K562 (cell line): Measurements from ENCODE around the gene RAPGEF5. TPM values are rescaled to one million over a fixed set of nuclear protein-coding genes. Genes with fewer than 3 reads are reported as not detected.

ENCODE experiments used
- ATAC-seq: fragments of 200-7000 bp; cut with Tn5 transposase; 3 replicates; pipeline ENCODE4 v1.9.1; 2020; ENCODE audit warnings: moderate library complexity
- BruUV-seq: library from RNA; stranded (reverse); fragments of 400-500 nt; replicated peaks from 2 replicates; lab custom pipeline; 2021; lab: Mats Ljungman, UMichigan
- CTCF ChIA-PET: fragments of 300-600 bp; formaldehyde crosslinking; extraction: SDS; loops from one replicate; lab custom pipeline; 2021; ENCODE audit warnings: low intra/inter-chr PET ratio; lab: Yijun Ruan, JAX
- POLR2A ChIA-PET: fragments of 300-600, 350-650 bp; sonication (Branson Sonifier 250); formaldehyde crosslinking; extraction: SDS; loops from one replicate; lab custom pipeline; 2021; ENCODE audit warnings: antibody characterized with exemption, inconsistent platforms; lab: Yijun Ruan, JAX
- DNase-seq, 4 experiments: peaks; one replicate each; pipeline versions ENCODE4 v3.0.0 to v3.0.0-alpha.2; 2011 to 2018; ENCODE audit warnings: low spot score in 3 of 4, mixed read lengths in 3 of 4; ENCODE audit errors: extremely low read depth in 1 of 4
- FAIRE-seq: peaks from 2 replicates; lab custom pipeline; 2011; peaks lifted over from hg19 to GRCh38; lab: Jason Lieb, UNC
- H2AFZ ChIP-seq: 2 replicates; pipeline ENCODE4 v1.6.0; 2011; ENCODE audit warnings: low read depth, low read length, control low read depth, inconsistent platforms
- H3K27ac ChIP-seq: fragments of 200-600 bp; 3 replicates; pipeline ENCODE4 v1.8.0; 2011; ENCODE audit warnings: low read depth, mild to moderate bottlenecking, control low read depth, inconsistent platforms, low read length, moderate library complexity, mixed read lengths; ENCODE audit errors: extremely low read depth
- H3K27me3 ChIP-seq, 2 experiments: fragments of 300-600 bp in 1 of 2; 2 replicates in 1 of 2; 3 replicates in 1 of 2; pipeline versions ENCODE4 v1.6.0 to v1.8.0; 2011; ENCODE audit warnings: inconsistent platforms in 2 of 2, low read length in 2 of 2, mild to moderate bottlenecking in 1 of 2, mixed read lengths in 1 of 2, moderate library complexity in 1 of 2; ENCODE audit not compliant: control insufficient read depth in 2 of 2, insufficient read depth in 2 of 2
- H3K36me3 ChIP-seq: fragments of 300-600 bp; 3 replicates; pipeline ENCODE4 v1.8.0; 2011; ENCODE audit warnings: mild to moderate bottlenecking, low read length, inconsistent platforms; ENCODE audit not compliant: control insufficient read depth, insufficient read depth
- H3K4me1 ChIP-seq, 2 experiments: fragments of 200-600 bp in 1 of 2; replicated peaks in 1 of 2; 2 replicates in 1 of 2; 3 replicates in 1 of 2; pipeline versions ENCODE4 v1.5.1 to v1.8.0; 2011; ENCODE audit warnings: inconsistent platforms in 2 of 2, low read length in 2 of 2, mild to moderate bottlenecking in 1 of 2, mixed read lengths in 1 of 2, moderate library complexity in 1 of 2; ENCODE audit not compliant: control insufficient read depth in 2 of 2, insufficient read depth in 2 of 2
- H3K4me2 ChIP-seq: 2 replicates; pipeline ENCODE4 v1.6.1; 2011; ENCODE audit warnings: low read length, control low read depth, inconsistent platforms, mixed read lengths; ENCODE audit not compliant: insufficient read depth
- H3K4me3 ChIP-seq: fragments of 200-600 bp; sonication (generic), shearing (Covaris generic); 2 replicates; pipeline ENCODE4 v1.5.1; 2016; ENCODE audit warnings: control low read depth, inconsistent platforms
- H3K79me2 ChIP-seq: fragments of 200-600 bp; 3 replicates; pipeline ENCODE4 v1.8.0; 2011; ENCODE audit warnings: low read length, inconsistent platforms; ENCODE audit not compliant: control insufficient read depth, insufficient read depth
- H3K9ac ChIP-seq, 2 experiments: 2 replicates each; pipeline versions ENCODE4 v1.6.0 to v1.6.1; 2011; ENCODE audit warnings: low read depth in 2 of 2, low read length in 2 of 2, control low read depth in 1 of 2, inconsistent platforms in 1 of 2, mild to moderate bottlenecking in 1 of 2, mixed read lengths in 1 of 2; ENCODE audit not compliant: insufficient read depth in 1 of 2
- H3K9me1 ChIP-seq: one replicate; pipeline ENCODE4 v1.6.0; 2011; ENCODE audit warnings: inconsistent platforms, mild to moderate bottlenecking, low read length, moderate library complexity; ENCODE audit not compliant: control insufficient read depth, insufficient read depth
- H3K9me3 ChIP-seq: replicated peaks from 2 replicates; pipeline ENCODE4 v1.5.1; 2011; ENCODE audit warnings: low read depth, low read length, inconsistent platforms; ENCODE audit not compliant: control insufficient read depth, insufficient read depth
- H4K20me1 ChIP-seq: replicated peaks from 2 replicates; pipeline ENCODE4 v1.6.1; 2011; ENCODE audit warnings: low read length, inconsistent platforms, mixed read lengths; ENCODE audit not compliant: control insufficient read depth, insufficient read depth
- ADNP ChIP-seq: fragments of 200-800 bp; sonication (Bioruptor generic); IDR thresholded peaks from 2 replicates; pipeline ENCODE4 v1.6.1; 2016; ENCODE audit warnings: missing genetic modification characterization, missing compliant biosample characterization
- ATF3 ChIP-seq, 2 experiments: fragments of 450-650 bp in 1 of 2; sonication (generic) in 1 of 2; formaldehyde crosslinking in 1 of 2; IDR thresholded peaks in 1 of 2; conservative IDR thresholded peaks in 1 of 2; 2 replicates each; pipeline versions ENCODE4 v1.6.1 to v1.8.1; 2016 to 2023; ENCODE audit warnings: mild to moderate bottlenecking in 2 of 2, moderate library complexity in 2 of 2, inconsistent platforms in 1 of 2, missing genetic modification reagents in 1 of 2
- CHD2 ChIP-seq: IDR thresholded peaks from 2 replicates; pipeline ENCODE4 v1.6.1; 2011; ENCODE audit warnings: low read depth, low read length
- DDX20 ChIP-seq: fragments of 450-650 bp; IDR thresholded peaks from 2 replicates; pipeline ENCODE4 v1.6.1; 2016; ENCODE audit warnings: missing genetic modification characterization, low read depth, mild to moderate bottlenecking, missing compliant biosample characterization, moderate library complexity
- DIDO1 ChIP-seq: fragments of 450-650 bp; IDR thresholded peaks from 2 replicates; pipeline ENCODE4 v1.6.1; 2016; ENCODE audit warnings: low read depth, missing biosample characterization, missing genetic modification characterization
- DNMT1 ChIP-seq: fragments of 450-650 bp; IDR thresholded peaks from 2 replicates; pipeline ENCODE4 v1.6.1; 2016; ENCODE audit warnings: antibody characterized with exemption, mild to moderate bottlenecking
- ESRRB ChIP-seq: fragments of 250-450 bp; sonication (Bioruptor Pico); IDR thresholded peaks from 2 replicates; pipeline ENCODE4 v1.5.0; 2020; ENCODE audit warnings: mild to moderate bottlenecking, moderate library complexity, borderline replicate concordance
- GTF3C2 ChIP-seq: IDR thresholded peaks from 3 replicates; pipeline ENCODE4 v1.6.1; 2011; ENCODE audit warnings: borderline replicate concordance, mild to moderate bottlenecking, moderate library complexity; ENCODE audit not compliant: insufficient read length; ENCODE audit errors: extremely low read depth
- KDM1A ChIP-seq, 2 experiments: fragments of 450-650 bp; IDR thresholded peaks; 2 replicates each; pipeline ENCODE4 v1.6.1; 2016; ENCODE audit warnings: mild to moderate bottlenecking in 2 of 2
- MECOM ChIP-seq: fragments of 250-450 bp; sonication (Bioruptor Pico); IDR thresholded peaks from 2 replicates; pipeline ENCODE4 v1.8.0; 2022; ENCODE audit warnings: inconsistent platforms
- MTA2 ChIP-seq: fragments of 450-650 bp; IDR thresholded peaks from 2 replicates; pipeline ENCODE4 v1.6.1; 2016; ENCODE audit warnings: low read depth
- TAF15 ChIP-seq: fragments of 200-400 bp; formaldehyde crosslinking; IDR thresholded peaks from 2 replicates; pipeline ENCODE4 v1.6.1; 2017; ENCODE audit warnings: mild to moderate bottlenecking, low read depth, low read length, moderate library complexity
- THAP7 ChIP-seq: fragments of 250-450 bp; sonication (Bioruptor Pico); IDR thresholded peaks from 2 replicates; pipeline ENCODE4 v1.5.0; 2021
- ZBTB5 ChIP-seq: fragments of 450-650 bp; IDR thresholded peaks from 2 replicates; pipeline ENCODE4 v1.6.1; 2017; ENCODE audit warnings: antibody characterized with exemption
- WGBS: fragments of 100-300 bp; shearing (Covaris generic); methylation state at CpG from one replicate; pipeline ENCODE4 v1.1.6; 2016; ENCODE audit warnings: low coverage, mixed read lengths; ENCODE audit not compliant: insufficient coverage; ENCODE audit errors: missing lambda C conversion rate; 5-methylcytosine and 5-hydroxymethylcytosine counted together
- in situ Hi-C: fragments of 300-500 bp; cut with MboI; formaldehyde crosslinking; loops from 4 replicates; pipeline ENCODE4 v1.15.0; 2018; ENCODE audit warnings: inconsistent platforms, mixed read lengths
- intact Hi-C: fragments of 100-400 bp; cut with micrococcal nuclease; formaldehyde crosslinking; loops from 2 replicates; pipeline ENCODE4 v1.14.2; 2022
- polyA plus RNA-seq, 8 experiments: library from polyadenylated mRNA; depleted of rRNA in 4 of 8; stranded (reverse) in 5 of 8; unstranded in 3 of 8; fragments of >200 nt; fragmentation: Nextera tagmentation in 2 of 8; fragmentation: Illumina TruSeq in 1 of 8; extraction: Ambion mirVana in 2 of 8; extraction: Trizol in 1 of 8; gene quantifications; 2 replicates each; pipeline versions ENCODE4 v1.2.1 to v1.2.3, GENCODE V29; 2011 to 2014; ENCODE audit warnings: inconsistent platforms in 1 of 8, missing spikeins in 1 of 8
- total RNA-seq, 7 experiments: library from RNA; depleted of rRNA in 6 of 7; stranded (reverse); fragments of >200 nt in 6 of 7; fragmentation: Illumina TruSeq in 2 of 7; extraction: Trizol in 2 of 7; gene quantifications; 2 replicates each; pipeline versions ENCODE4 v1.2.1 to v1.2.3, GENCODE V29; 2011 to 2021; ENCODE audit warnings: low replicate concordance in 1 of 7

Gene RAPGEF5
- total and polyA plus RNA-seq, 9 of the 15 experiments (the other 6 are each of a cell fraction or from before 2014, with no cell fraction given) = 0.39 to 2.0 (median 1.1) TPM

- no peaks in the 10 kb centered on the region for H3K36me3 ChIP-seq
- intact Hi-C loops (no loop called here), in situ Hi-C loops (no loop called here)
- WGBS = 43% methylated on average over 3 of the region's 3 CpGs
- peaks cover 0 to 6% of the 10 kb centered on the region in 2 experiments; a peak in 1 of 5 replicates for H3K4me1 ChIP-seq
- H3K9ac ChIP-seq = no peak overlapping the region; a peak in 1 of 4 replicates
- ATAC-seq (no peak), FAIRE-seq (no peak), DNase-seq (no peak)
- H3K4me2 ChIP-seq = no peak overlapping the region
- BruUV-seq = no TSS peak
- no peaks in the 10 kb centered on the region for H3K9me3 ChIP-seq
- no peaks in the 10 kb centered on the region for H3K27me3 ChIP-seq
- H4K20me1 ChIP-seq = no peaks in the 10 kb centered on the region
- H2AFZ ChIP-seq = no peak overlapping the region
- no peak overlapping the region for H3K4me3 ChIP-seq
- CTCF ChIA-PET = no interaction called here
- no peak overlapping the region for H3K27ac ChIP-seq
- H3K79me2 ChIP-seq = no peaks in the 10 kb centered on the region
- no peaks in the 10 kb centered on the region for H3K9me1 ChIP-seq
- POLR2A ChIA-PET = interaction anchor here (0.6 to 1.9 kb wide), 2 partner anchors 11 to 22 kb away, joined by 3 to 4 read pairs; no protein-coding TSS in a partner anchor
- TF ChIP-seq MTA2 (no peak), ZBTB5 (no peak), CHD2 (no peak), DIDO1 (tag) (no peak), KDM1A (IDR thresholded peaks at IDR 0.05) (peak in 1 of 2 experiments; percentile 33; a peak in 1 of 4 replicates), MECOM (CRISPR knock-in tag) (no peak), ATF3 (IDR thresholded peaks at IDR 0.05) (no peak), ATF3 (CRISPR knock-in tag; conservative IDR thresholded peaks at IDR 0.05) (no peak), ADNP (0 out of 2 replicates have a peak, but pooled peaks have one; percentile 21), TAF15 (no peak), ESRRB (CRISPR knock-in tag) (no peak), THAP7 (CRISPR knock-in tag) (no peak), DDX20 (tag) (no peak), GTF3C2 (no peak), DNMT1 (no peak)
These were observed 118.3 kb downstream of the RAPGEF5 start for GRCh38 chr7:22238354-22239311.
